ENCODE measurements around the gene CDH22.

Gene CDH22

DNA sequence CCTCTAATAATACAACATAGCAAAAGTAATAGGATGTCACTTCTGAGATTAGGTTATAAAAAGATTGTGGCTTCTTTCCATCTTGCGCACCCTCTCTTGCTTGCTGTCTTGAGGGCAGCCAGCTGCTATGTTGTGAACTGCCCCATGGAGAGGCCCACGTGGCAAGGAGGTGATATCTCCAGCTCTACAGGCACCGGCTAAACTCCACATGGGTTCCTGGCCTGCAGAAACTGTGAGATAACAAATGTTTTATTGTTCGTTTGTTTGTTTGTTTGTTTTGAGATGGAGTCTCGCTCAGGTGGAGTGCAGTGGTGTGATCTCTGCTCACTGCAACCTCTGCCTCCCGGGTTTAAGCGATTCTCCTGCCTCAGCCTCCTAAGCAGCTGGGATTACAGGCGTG is 152.2 kb downstream of the CDH22 start:
- Histone ChIP-seq H3K4ac (ENCODE audit: low read length) (no peak overlapping the region), H3K14ac (ENCODE audit: low read length) (no peak overlapping the region), H4K8ac (ENCODE audit: low read depth, low read length) (no peak overlapping the region), H4K91ac (ENCODE audit: low read depth, low read length, poor library complexity) (no peak overlapping the region), H3K18ac (ENCODE audit: low read length) (no peak overlapping the region), H2BK120ac (ENCODE audit: low read depth, low read length) (no peak overlapping the region), H2AK5ac (ENCODE audit: low read depth, low read length) (no peak overlapping the region), H3K9me3 (replicated peaks in 1 of 2; ENCODE audit: control insufficient read depth in 2 of 2, insufficient read depth in 1 of 2, low read depth in 1 of 2, low read length in 2 of 2) (no peaks in the 10 kb centered on the region), H2BK15ac (ENCODE audit: low read length) (no peak overlapping the region), H3K36me3 (replicated peaks in 1 of 2; ENCODE audit: control insufficient read depth in 2 of 2, insufficient read depth in 2 of 2, low read length in 2 of 2) (no peaks in the 10 kb centered on the region), H3K4me2 (ENCODE audit: insufficient read depth, low read length, poor library complexity, severe bottlenecking) (no peak overlapping the region), H3K9ac (ENCODE audit: low read depth, low read length, poor library complexity) (no peak overlapping the region), H3K27ac (replicated peaks; ENCODE audit: low read length) (no peak overlapping the region), H3K4me1 (ENCODE audit: control insufficient read depth in 2 of 2, insufficient read depth in 1 of 2, low read depth in 1 of 2, low read length in 2 of 2) (peaks cover 0 to 3% of the 10 kb centered on the region in 2 donors), H3K27me3 (ENCODE audit: control insufficient read depth in 3 of 3, insufficient read depth in 3 of 3, low read depth in 1 of 3, low read length in 3 of 3) (peaks cover 0 to 50% (median 0%) of the 10 kb centered on the region in 3 experiments), H2BK12ac (ENCODE audit: low read length) (no peak overlapping the region), H2BK5ac (ENCODE audit: low read length) (no peak overlapping the region), H2AFZ (ENCODE audit: low read length) (no peak overlapping the region), H3K4me3 (ENCODE audit: low read length in 2 of 2) (no peak overlapping the region), H3K79me1 (ENCODE audit: low read depth, low read length) (no peaks in the 10 kb centered on the region), H3K23ac (ENCODE audit: low read depth, low read length, poor library complexity) (no peak overlapping the region)
- no peak for DNase-seq (ENCODE audit: low spot score)
- no CpG with 5 or more reads among the region's 8 CpGs for WGBS, 2 donors (ENCODE audit: extremely low coverage in 2 of 2, insufficient read length in 2 of 2, insufficient replicate concordance in 1 of 2)

GRCh38 chr20:46154796-46155195 is 153.5 kb downstream of the CDH22 start:
- Histone ChIP-seq H3K4me3 (ENCODE audit: low read length in 2 of 2) (no peak overlapping the region), H3K27ac (replicated peaks; ENCODE audit: low read length) (no peak overlapping the region), H2BK120ac (ENCODE audit: low read depth, low read length) (no peak overlapping the region), H3K9me3 (replicated peaks in 1 of 2; ENCODE audit: control insufficient read depth in 2 of 2, insufficient read depth in 1 of 2, low read depth in 1 of 2, low read length in 2 of 2) (no peaks in the 10 kb centered on the region), H3K4me2 (ENCODE audit: insufficient read depth, low read length, poor library complexity, severe bottlenecking) (no peak overlapping the region), H3K23ac (ENCODE audit: low read depth, low read length, poor library complexity) (no peak overlapping the region), H3K4me1 (ENCODE audit: control insufficient read depth in 2 of 2, insufficient read depth in 1 of 2, low read depth in 1 of 2, low read length in 2 of 2) (peaks cover 0 to 3% of the 10 kb centered on the region in 2 donors), H3K9ac (ENCODE audit: low read depth, low read length, poor library complexity) (no peak overlapping the region), H3K4ac (ENCODE audit: low read length) (no peak overlapping the region), H2BK15ac (ENCODE audit: low read length) (no peak overlapping the region), H3K14ac (ENCODE audit: low read length) (no peak overlapping the region), H2AK5ac (ENCODE audit: low read depth, low read length) (peak overlapping the region; percentile 22), H2BK12ac (ENCODE audit: low read length) (no peak overlapping the region), H3K18ac (ENCODE audit: low read length) (peak overlapping the region; percentile 7), H4K91ac (ENCODE audit: low read depth, low read length, poor library complexity) (no peak overlapping the region), H3K79me1 (ENCODE audit: low read depth, low read length) (no peaks in the 10 kb centered on the region), H2AFZ (ENCODE audit: low read length) (no peak overlapping the region), H4K8ac (ENCODE audit: low read depth, low read length) (no peak overlapping the region), H3K27me3 (ENCODE audit: control insufficient read depth in 3 of 3, insufficient read depth in 3 of 3, low read depth in 1 of 3, low read length in 3 of 3) (peaks cover 0 to 39% (median 0%) of the 10 kb centered on the region in 3 experiments), H3K36me3 (replicated peaks in 1 of 2; ENCODE audit: control insufficient read depth in 2 of 2, insufficient read depth in 2 of 2, low read length in 2 of 2) (no peaks in the 10 kb centered on the region), H2BK5ac (ENCODE audit: low read length) (no peak overlapping the region)
- no peak for DNase-seq (ENCODE audit: low spot score)
- WGBS, 2 donors (ENCODE audit: extremely low coverage in 2 of 2, insufficient read length in 2 of 2, insufficient replicate concordance in 1 of 2), result no CpG with 5 or more reads among the region's 2 CpGs

DNA sequence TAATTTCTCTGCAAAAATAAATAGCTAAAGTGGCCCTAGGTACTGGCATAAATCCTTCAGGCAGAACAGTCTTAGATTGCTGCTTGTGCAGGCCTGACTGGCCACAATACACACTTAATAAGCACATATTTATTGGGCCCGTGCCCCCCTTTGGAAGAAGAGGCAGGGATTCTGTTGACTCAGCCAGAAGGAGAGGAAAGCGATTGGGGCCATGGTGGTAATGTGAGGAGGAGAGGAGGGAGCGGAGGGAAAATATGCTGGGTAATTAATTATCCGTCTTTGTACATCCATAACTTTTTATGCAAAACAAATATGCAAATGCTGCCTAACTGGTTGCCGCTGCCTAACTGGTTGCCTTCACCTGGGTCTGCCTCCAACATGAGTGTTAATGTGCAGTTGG is 154.0 kb downstream of the CDH22 start:
- H3K27ac ChIP-seq (replicated peaks; ENCODE audit: low read length), result no peak overlapping the region
- H3K27me3 ChIP-seq (ENCODE audit: control insufficient read depth in 3 of 3, insufficient read depth in 3 of 3, low read depth in 1 of 3, low read length in 3 of 3), result peaks cover 0 to 39% (median 0%) of the 10 kb centered on the region in 3 experiments

DNA sequence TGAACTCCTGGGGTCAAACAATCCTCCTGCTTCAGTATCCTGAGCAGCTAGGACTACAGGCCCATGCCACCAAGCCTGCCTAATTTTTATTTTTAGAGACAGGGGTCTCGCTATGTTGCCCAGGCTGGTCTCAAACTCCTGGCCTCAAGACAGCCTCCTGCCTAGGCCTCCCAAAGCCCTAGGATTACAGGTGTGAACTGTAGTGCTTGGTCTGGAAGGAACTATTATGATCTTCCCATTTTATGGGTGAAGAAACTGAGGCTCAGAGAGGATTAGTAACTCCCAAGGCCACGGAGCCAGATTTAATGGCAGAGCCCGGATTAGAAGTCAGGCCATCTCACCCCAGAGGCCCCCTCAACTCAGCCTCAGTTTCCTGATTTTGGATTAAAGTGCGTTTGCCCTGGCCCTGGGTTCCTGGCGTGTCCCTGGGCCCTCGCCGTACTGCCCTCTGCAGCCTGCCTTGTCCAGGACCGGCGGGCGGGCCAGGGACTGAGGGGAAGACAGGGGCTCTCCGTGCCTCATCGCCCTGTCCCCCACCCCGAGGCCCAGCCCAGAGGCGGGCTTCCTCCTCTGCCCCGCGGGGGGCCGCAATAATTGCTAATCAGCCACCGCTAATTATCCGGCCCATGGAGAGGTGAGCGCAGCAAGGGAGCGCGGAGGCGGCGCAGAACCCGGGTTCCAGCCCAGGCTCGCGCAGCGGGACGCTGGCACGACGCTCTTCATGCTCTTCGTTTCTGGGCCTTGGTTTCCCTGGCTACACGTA is 155.3 kb downstream of the CDH22 start:
- no peaks in the 10 kb centered on the region for H3K36me3 ChIP-seq (replicated peaks in 1 of 2; ENCODE audit: control insufficient read depth in 2 of 2, insufficient read depth in 2 of 2, low read length in 2 of 2)
- no peak overlapping the region for H3K23ac ChIP-seq (ENCODE audit: low read depth, low read length, poor library complexity)
- no peak overlapping the region for H3K9ac ChIP-seq (ENCODE audit: low read depth, low read length, poor library complexity)
- H3K4me3 ChIP-seq (ENCODE audit: low read length in 2 of 2), result no peak overlapping the region
- no peak overlapping the region for H2AK5ac ChIP-seq (ENCODE audit: low read depth, low read length)
- no peak overlapping the region for H2BK5ac ChIP-seq (ENCODE audit: low read length)
- H3K27me3 ChIP-seq (ENCODE audit: control insufficient read depth in 3 of 3, insufficient read depth in 3 of 3, low read depth in 1 of 3, low read length in 3 of 3), result peaks cover 0 to 38% (median 0%) of the 10 kb centered on the region in 3 experiments
- no peaks in the 10 kb centered on the region for H3K79me1 ChIP-seq (ENCODE audit: low read depth, low read length)
- H2BK15ac ChIP-seq (ENCODE audit: low read length), result no peak overlapping the region
- no peaks in the 10 kb centered on the region for H3K9me3 ChIP-seq (replicated peaks in 1 of 2; ENCODE audit: control insufficient read depth in 2 of 2, insufficient read depth in 1 of 2, low read depth in 1 of 2, low read length in 2 of 2)
- H3K14ac ChIP-seq (ENCODE audit: low read length), result no peak overlapping the region
- H2AFZ ChIP-seq (ENCODE audit: low read length), result no peak overlapping the region
- H4K91ac ChIP-seq (ENCODE audit: low read depth, low read length, poor library complexity), result no peak overlapping the region
- peaks cover 0 to 2% of the 10 kb centered on the region in 2 donors for H3K4me1 ChIP-seq (ENCODE audit: control insufficient read depth in 2 of 2, insufficient read depth in 1 of 2, low read depth in 1 of 2, low read length in 2 of 2)
- DNase-seq (ENCODE audit: low spot score), result no peak
- H3K27ac ChIP-seq (replicated peaks; ENCODE audit: low read length), result no peak overlapping the region
- H3K4ac ChIP-seq (ENCODE audit: low read length), result no peak overlapping the region
- no peak overlapping the region for H2BK12ac ChIP-seq (ENCODE audit: low read length)
- WGBS, 2 donors (ENCODE audit: extremely low coverage in 2 of 2, insufficient read length in 2 of 2, insufficient replicate concordance in 1 of 2), result no CpG with 5 or more reads among the region's 33 CpGs
- H3K18ac ChIP-seq (ENCODE audit: low read length), result no peak overlapping the region
- no peak overlapping the region for H4K8ac ChIP-seq (ENCODE audit: low read depth, low read length)
- no peak overlapping the region for H3K4me2 ChIP-seq (ENCODE audit: insufficient read depth, low read length, poor library complexity, severe bottlenecking)
- no peak overlapping the region for H2BK120ac ChIP-seq (ENCODE audit: low read depth, low read length)

More for the DNA sequence above, 154.0 kb downstream of the CDH22 start:
- no peak overlapping the region for H3K14ac ChIP-seq (ENCODE audit: low read length)
- no peak overlapping the region for H2AK5ac ChIP-seq (ENCODE audit: low read depth, low read length)
- H4K91ac ChIP-seq (ENCODE audit: low read depth, low read length, poor library complexity), result no peak overlapping the region
- H4K8ac ChIP-seq (ENCODE audit: low read depth, low read length), result no peak overlapping the region
- no peak overlapping the region for H3K4me3 ChIP-seq (ENCODE audit: low read length in 2 of 2)
- H2AFZ ChIP-seq (ENCODE audit: low read length), result no peak overlapping the region
- no peak for DNase-seq (ENCODE audit: low spot score)
- no peak overlapping the region for H3K4me2 ChIP-seq (ENCODE audit: insufficient read depth, low read length, poor library complexity, severe bottlenecking)
- H2BK12ac ChIP-seq (ENCODE audit: low read length), result no peak overlapping the region
- no peak overlapping the region for H2BK120ac ChIP-seq (ENCODE audit: low read depth, low read length)
- no peak overlapping the region for H2BK5ac ChIP-seq (ENCODE audit: low read length)
- peaks cover 0 to 3% of the 10 kb centered on the region in 2 donors for H3K4me1 ChIP-seq (ENCODE audit: control insufficient read depth in 2 of 2, insufficient read depth in 1 of 2, low read depth in 1 of 2, low read length in 2 of 2)
- no peaks in the 10 kb centered on the region for H3K36me3 ChIP-seq (replicated peaks in 1 of 2; ENCODE audit: control insufficient read depth in 2 of 2, insufficient read depth in 2 of 2, low read length in 2 of 2)
- no peak overlapping the region for H2BK15ac ChIP-seq (ENCODE audit: low read length)
- H3K9ac ChIP-seq (ENCODE audit: low read depth, low read length, poor library complexity), result no peak overlapping the region
- WGBS, 2 donors (ENCODE audit: extremely low coverage in 2 of 2, insufficient read length in 2 of 2, insufficient replicate concordance in 1 of 2), result no CpG with 5 or more reads among the region's 5 CpGs
- H3K23ac ChIP-seq (ENCODE audit: low read depth, low read length, poor library complexity), result no peak overlapping the region
- no peak overlapping the region for H3K4ac ChIP-seq (ENCODE audit: low read length)
- H3K9me3 ChIP-seq (replicated peaks in 1 of 2; ENCODE audit: control insufficient read depth in 2 of 2, insufficient read depth in 1 of 2, low read depth in 1 of 2, low read length in 2 of 2), result no peaks in the 10 kb centered on the region
- no peak overlapping the region for H3K18ac ChIP-seq (ENCODE audit: low read length)
- no peaks in the 10 kb centered on the region for H3K79me1 ChIP-seq (ENCODE audit: low read depth, low read length)

Measured in neuronal stem cell (in vitro differentiated cells).